HepG2 (cell line): ENCODE measurements around the gene SSC5D. TPM values are rescaled to one million over a fixed set of nuclear protein-coding genes. Genes with fewer than 3 reads are reported as not detected.
A peak's percentile ranks its signal among the peaks of the same experiment; 100 is the strongest.

ENCODE experiments used
- ATAC-seq: fragments of 200-7000 bp; cut with Tn5 transposase; 3 replicates; pipeline ENCODE4 v1.9.1; 2020; ENCODE audit warnings: mild to moderate bottlenecking, moderate library complexity
- BruUV-seq: library from RNA; stranded (reverse); fragments of 400-500 nt; replicated peaks from 2 replicates; lab custom pipeline; 2021; lab: Mats Ljungman, UMichigan
- CTCF ChIA-PET: fragments of 300-600 bp; formaldehyde crosslinking; extraction: SDS; loops from one replicate; lab custom pipeline; 2021; ENCODE audit warnings: low total read pairs, inconsistent platforms, low intra/inter-chr PET ratio; lab: Yijun Ruan, JAX
- POLR2A ChIA-PET: fragments of 350-600 bp; sonication (Branson Sonifier 250); formaldehyde crosslinking; loops from one replicate; lab custom pipeline; 2020; ENCODE audit warnings: antibody characterized with exemption, inconsistent platforms; lab: Yijun Ruan, JAX
- DNase-seq: peaks from one replicate; pipeline ENCODE4 v3.0.0-alpha.2; 2015; ENCODE audit warnings: low spot score
- FAIRE-seq: peaks from 3 replicates; lab custom pipeline; 2011; peaks lifted over from hg19 to GRCh38; lab: Jason Lieb, UNC
- H2AFZ ChIP-seq: one replicate; pipeline ENCODE4 v1.6.1; 2011; ENCODE audit warnings: low read length, inconsistent platforms
- H3K27ac ChIP-seq: fragments of 300-600 bp; 3 replicates; pipeline ENCODE4 v1.8.0; 2011; ENCODE audit warnings: mixed run types, mild to moderate bottlenecking, mixed read lengths, low read length, inconsistent platforms; ENCODE audit not compliant: insufficient read depth; ENCODE audit errors: extremely low read length
- H3K27me3 ChIP-seq, 2 experiments: fragments of 200-600 bp in 1 of 2; 2 replicates in 1 of 2; 3 replicates in 1 of 2; pipeline versions ENCODE4 v1.6.0 to v1.8.0; 2011; ENCODE audit warnings: low read length in 2 of 2, mild to moderate bottlenecking in 2 of 2, moderate library complexity in 2 of 2, inconsistent platforms in 1 of 2; ENCODE audit not compliant: insufficient read depth in 2 of 2, control insufficient read depth in 1 of 2
- H3K36me3 ChIP-seq, 2 experiments: fragments of 200-600 bp in 1 of 2; replicated peaks in 1 of 2; 2 replicates in 1 of 2; 3 replicates in 1 of 2; pipeline versions ENCODE4 v1.5.1 to v1.8.0; 2011; ENCODE audit warnings: low read length in 2 of 2, inconsistent platforms in 1 of 2; ENCODE audit not compliant: insufficient read depth in 2 of 2, control insufficient read depth in 1 of 2
- H3K4me1 ChIP-seq: 2 replicates; pipeline ENCODE4 v1.5.1; 2012; ENCODE audit warnings: low read length, inconsistent platforms; ENCODE audit not compliant: insufficient read depth
- H3K4me2 ChIP-seq: 2 replicates; pipeline ENCODE4 v1.6.0; 2011; ENCODE audit warnings: low read depth, low read length, inconsistent platforms
- H3K4me3 ChIP-seq, 3 experiments: fragments of 200-600 bp in 1 of 3; sonication (generic), shearing (Covaris generic) in 1 of 3; replicated peaks in 1 of 3; 2 replicates each; pipeline ENCODE4 v1.5.1; 2011 to 2016; ENCODE audit warnings: low read length in 3 of 3, inconsistent platforms in 2 of 3, low read depth in 2 of 3, mild to moderate bottlenecking in 2 of 3, control low read depth in 1 of 3, mixed read lengths in 1 of 3; ENCODE audit not compliant: insufficient read depth in 1 of 3
- H3K79me2 ChIP-seq: one replicate; pipeline ENCODE4 v1.6.1; 2011; ENCODE audit warnings: low read length, inconsistent platforms; ENCODE audit not compliant: insufficient read depth
- H3K9ac ChIP-seq: 2 replicates; pipeline ENCODE4 v1.6.0; 2011; ENCODE audit warnings: mild to moderate bottlenecking, low read depth, low read length, inconsistent platforms; ENCODE audit not compliant: insufficient read depth
- H3K9me3 ChIP-seq: 2 replicates; pipeline ENCODE4 v1.5.1; 2012; ENCODE audit warnings: mild to moderate bottlenecking, low read length
- H4K20me1 ChIP-seq: 2 replicates; pipeline ENCODE4 v1.6.0; 2011; ENCODE audit warnings: inconsistent platforms, mild to moderate bottlenecking, low read length, moderate library complexity; ENCODE audit not compliant: insufficient read depth
- EEA1 ChIP-seq: sonication (generic); formaldehyde crosslinking; IDR thresholded peaks from 2 replicates; pipeline ENCODE4 v1.5.1; 2020; ENCODE audit warnings: mild to moderate bottlenecking, missing genetic modification reagents, borderline replicate concordance
- EED ChIP-seq: sonication (generic); formaldehyde crosslinking; IDR thresholded peaks from 2 replicates; pipeline ENCODE4 v1.5.0; 2020; ENCODE audit warnings: mild to moderate bottlenecking, missing genetic modification reagents
- HIC2 ChIP-seq: sonication (generic); formaldehyde crosslinking; IDR thresholded peaks from 2 replicates; pipeline ENCODE4 v1.9.0; 2022; ENCODE audit warnings: low read depth, missing genetic modification reagents
- HNRNPLL ChIP-seq: fragments of 200-400 bp; formaldehyde crosslinking; IDR thresholded peaks from 2 replicates; pipeline ENCODE4 v1.6.1; 2017; ENCODE audit warnings: mild to moderate bottlenecking, low read depth, low read length; ENCODE audit not compliant: poor library complexity, severe bottlenecking
- ISL2 ChIP-seq: sonication (generic); formaldehyde crosslinking; IDR thresholded peaks from 2 replicates; pipeline ENCODE4 v1.5.0; 2020; ENCODE audit warnings: missing genetic modification reagents
- MAZ ChIP-seq, 2 experiments: sonication (generic) in 1 of 2; formaldehyde crosslinking in 1 of 2; IDR thresholded peaks; 2 replicates each; pipeline versions ENCODE4 v1.5.0 to v1.6.1; 2012 to 2020; ENCODE audit warnings: low read depth in 2 of 2, mild to moderate bottlenecking in 2 of 2, borderline replicate concordance in 1 of 2, improper control_type of control experiment in 1 of 2, low read length in 1 of 2, missing genetic modification reagents in 1 of 2, moderate library complexity in 1 of 2
- MED1 ChIP-seq: sonication (generic); formaldehyde crosslinking; IDR thresholded peaks from 2 replicates; pipeline ENCODE4 v1.4.0; 2020; ENCODE audit warnings: missing genetic modification reagents
- PITX1 ChIP-seq: sonication (generic); formaldehyde crosslinking; IDR thresholded peaks from 2 replicates; pipeline ENCODE4 v1.5.1; 2020; ENCODE audit warnings: mild to moderate bottlenecking, missing genetic modification reagents
- TOE1 ChIP-seq: sonication (generic); formaldehyde crosslinking; IDR thresholded peaks from 2 replicates; pipeline ENCODE4 v1.4.0; 2020; ENCODE audit warnings: mild to moderate bottlenecking, missing genetic modification reagents
- ZNF292 ChIP-seq: sonication (generic); formaldehyde crosslinking; IDR thresholded peaks from 2 replicates; pipeline ENCODE4 v1.8.1; 2022; ENCODE audit warnings: mild to moderate bottlenecking, low read depth, missing genetic modification reagents, borderline replicate concordance
- ZNF354B ChIP-seq: sonication (generic); formaldehyde crosslinking; IDR thresholded peaks from 2 replicates; pipeline ENCODE4 v1.8.0; 2022; ENCODE audit warnings: mild to moderate bottlenecking, missing genetic modification reagents
- ZNF530 ChIP-seq: sonication (generic); formaldehyde crosslinking; IDR thresholded peaks from 2 replicates; pipeline ENCODE4 v1.5.0; 2020; ENCODE audit warnings: low read depth, mild to moderate bottlenecking, missing genetic modification reagents
- ZNF737 ChIP-seq: sonication (generic); formaldehyde crosslinking; IDR thresholded peaks from 2 replicates; pipeline ENCODE4 v1.5.0; 2020; ENCODE audit warnings: missing genetic modification reagents, mild to moderate bottlenecking, borderline replicate concordance
- WGBS: methylation state at CpG from one replicate; pipeline ENCODE4 v1.1.6; 2017; ENCODE audit warnings: low lambda C conversion rate; 5-methylcytosine and 5-hydroxymethylcytosine counted together
- in situ Hi-C: cut with HindIII; loops from 2 replicates; pipeline ENCODE4 v1.10.0; 2017; ENCODE audit warnings: low pct_unique_long_range_greater_than_20kb; ENCODE audit not compliant: extremely low pct_ligation_motif_present
- intact Hi-C: fragments of 100-400 bp; cut with micrococcal nuclease; formaldehyde crosslinking; loops from one replicate; pipeline ENCODE4 v1.10.0; 2022; ENCODE audit not compliant: unreplicated experiment
- polyA plus RNA-seq, 8 experiments: library from polyadenylated mRNA; depleted of rRNA in 3 of 8; stranded (reverse) in 7 of 8; unstranded in 1 of 8; fragments of >200 nt; fragmentation: Illumina TruSeq in 4 of 8; extraction: Trizol in 4 of 8; gene quantifications; 2 replicates each; pipeline versions ENCODE4 v1.2.1 to v1.2.3, GENCODE V29; 2011 to 2016; ENCODE audit warnings: low read depth in 4 of 8, missing spikeins in 1 of 8, mixed read lengths in 1 of 8; ENCODE audit not compliant: insufficient read depth in 1 of 8
- total RNA-seq, 5 experiments: library from RNA; depleted of rRNA; stranded (reverse); fragments of >200 nt; fragmentation: Illumina TruSeq; extraction: Trizol; gene quantifications; 2 replicates each; pipeline ENCODE4 v1.2.3, GENCODE V29; 2016; ENCODE audit warnings: low read depth in 1 of 5
- TF ChIP-seq, protein P1 (sequence below): sonication (generic); formaldehyde crosslinking; IDR thresholded peaks from 2 replicates; pipeline ENCODE4; 2020; ENCODE audit warnings: missing genetic modification reagents, mild to moderate bottlenecking, borderline replicate concordance

Gene SSC5D
- total and polyA plus RNA-seq, 2 of the 13 experiments (the other 11 are each of a cell fraction or from before 2014, with no cell fraction given): not detected

- TF ChIP-seq MAZ (IDR thresholded peaks at IDR 0.05; ENCODE audit: borderline replicate concordance, low read depth, low read length): no peak
- TF ChIP-seq MAZ (CRISPR knock-in tag; IDR thresholded peaks at IDR 0.05; ENCODE audit: low read depth): no peak
- TF ChIP-seq ZNF354B: no peak
Measured at GRCh38 chr19:55483706-55484592, 4.3 kb upstream of the SSC5D start (continued).

GRCh38 chr19:55484593-55485438 is 3.4 kb upstream of the SSC5D start, which contains the start of gene NAT14:
TSS of gene NAT14 (plus strand) at chr19:55485188. CDS start at chr19:55485709, 521 bp downstream.
- H3K9ac ChIP-seq: peak within 1 kb of the TSS; percentile 69
- H3K4me2 ChIP-seq: peak within 1 kb of the TSS; percentile 91
- H3K27ac ChIP-seq: peak within 1 kb of the TSS; percentile 33
- ChIA-PET CTCF (no interaction called here), POLR2A (interaction anchor here (1.3 to 4.3 kb wide), 5 partner anchors 8 to 68 kb away, joined by 3 to 44 read pairs (median 4); partner anchors contain the start of genes ISOC2 and ZNF628)
- no peaks in the 10 kb centered on the region for H3K79me2 ChIP-seq
- FAIRE-seq (no peak), DNase-seq (peak; percentile 39), ATAC-seq (peak; percentile 33)
- intact Hi-C loops (no loop called here), in situ Hi-C loops (no loop called here)
- peak within 1 kb of the TSS; percentile 62 to 79 (median 69) for H3K4me3 ChIP-seq
- no peaks in the 10 kb centered on the region for H3K9me3 ChIP-seq
- no TSS peak for BruUV-seq
- no peak within 1 kb of the TSS for H2AFZ ChIP-seq
- WGBS: 29% methylated on average over 9 of the region's 78 CpGs
- H4K20me1 ChIP-seq: no peaks in the 10 kb centered on the region
- peaks cover 33% of the 10 kb centered on the region for H3K4me1 ChIP-seq
- no peaks in the 10 kb centered on the region for H3K36me3 ChIP-seq
- H3K27me3 ChIP-seq: peaks cover 3 to 5% of the 10 kb centered on the region in 2 experiments; a peak in 3 of 5 replicates
- TF ChIP-seq ZNF530 (CRISPR knock-in tag) (no peak), HNRNPLL (peak; percentile 23), PITX1 (CRISPR knock-in tag) (0 out of 2 replicates have a peak, but pooled peaks have one; percentile 14), EEA1 (peak; percentile 34; the same call in 1 of the 2 replicates), MED1 (0 out of 2 replicates have a peak, but pooled peaks have one; percentile 13), ZNF292 (CRISPR knock-in tag) (no peak), ISL2 (CRISPR knock-in tag) (0 out of 2 replicates have a peak, but pooled peaks have one; percentile 16), TOE1 (CRISPR knock-in tag) (no peak), EED (0 out of 2 replicates have a peak, but pooled peaks have one; percentile 43), HIC2 (no peak), ZNF737 (CRISPR knock-in tag) (no peak)
- TF ChIP-seq, protein P1, sequence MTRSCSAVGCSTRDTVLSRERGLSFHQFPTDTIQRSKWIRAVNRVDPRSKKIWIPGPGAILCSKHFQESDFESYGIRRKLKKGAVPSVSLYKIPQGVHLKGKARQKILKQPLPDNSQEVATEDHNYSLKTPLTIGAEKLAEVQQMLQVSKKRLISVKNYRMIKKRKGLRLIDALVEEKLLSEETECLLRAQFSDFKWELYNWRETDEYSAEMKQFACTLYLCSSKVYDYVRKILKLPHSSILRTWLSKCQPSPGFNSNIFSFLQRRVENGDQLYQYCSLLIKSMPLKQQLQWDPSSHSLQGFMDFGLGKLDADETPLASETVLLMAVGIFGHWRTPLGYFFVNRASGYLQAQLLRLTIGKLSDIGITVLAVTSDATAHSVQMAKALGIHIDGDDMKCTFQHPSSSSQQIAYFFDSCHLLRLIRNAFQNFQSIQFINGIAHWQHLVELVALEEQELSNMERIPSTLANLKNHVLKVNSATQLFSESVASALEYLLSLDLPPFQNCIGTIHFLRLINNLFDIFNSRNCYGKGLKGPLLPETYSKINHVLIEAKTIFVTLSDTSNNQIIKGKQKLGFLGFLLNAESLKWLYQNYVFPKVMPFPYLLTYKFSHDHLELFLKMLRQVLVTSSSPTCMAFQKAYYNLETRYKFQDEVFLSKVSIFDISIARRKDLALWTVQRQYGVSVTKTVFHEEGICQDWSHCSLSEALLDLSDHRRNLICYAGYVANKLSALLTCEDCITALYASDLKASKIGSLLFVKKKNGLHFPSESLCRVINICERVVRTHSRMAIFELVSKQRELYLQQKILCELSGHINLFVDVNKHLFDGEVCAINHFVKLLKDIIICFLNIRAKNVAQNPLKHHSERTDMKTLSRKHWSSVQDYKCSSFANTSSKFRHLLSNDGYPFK (CRISPR knock-in tag): peak; percentile 45; the same call in 1 of the 2 replicates
